Measurements from ENCODE around the gene GIPC3. TPM values are rescaled to one million over a fixed set of nuclear protein-coding genes. Genes with fewer than 3 reads are reported as not detected.

GIPC3 gene
- total and polyA plus RNA-seq, 2 of the 8 experiments (the other 6 are each of a cell fraction or from before 2014, with no cell fraction given) = 1.0 to 1.2 TPM

GRCh38 chr19:3549816-3550215, 35.5 kb upstream of the GIPC3 start:
- no peak overlapping the region for H4K91ac ChIP-seq (replicated peaks; ENCODE audit: insufficient read length, low read length)
- H2BK5ac ChIP-seq (ENCODE audit: low read depth, low read length) = no peak overlapping the region
- H2BK15ac ChIP-seq (ENCODE audit: low read length) = no peak overlapping the region
- FAIRE-seq (no peak), DNase-seq (ENCODE audit: low read depth in 1 of 2, low spot score in 2 of 2) (no peak)
- H3K14ac ChIP-seq (ENCODE audit: insufficient read length) = no peak overlapping the region
- H3K4me2 ChIP-seq (ENCODE audit: insufficient read depth in 1 of 2, low read depth in 2 of 2, low read length in 2 of 2) = no peak overlapping the region
- H3K27me3 ChIP-seq (replicated peaks in 1 of 4; ENCODE audit: control insufficient read depth in 3 of 4, extremely low read depth in 1 of 4, insufficient read depth in 3 of 4, low read length in 3 of 4) = no peaks in the 10 kb centered on the region; a peak in 1 of 7 replicates
- H2BK120ac ChIP-seq (replicated peaks; ENCODE audit: low read depth, low read length) = no peak overlapping the region
- 88% methylated on average over 10 of the region's 10 CpGs; no CpG with 5 or more reads in 1 of the 2 experiments for WGBS, 2 experiments (ENCODE audit: extremely low coverage in 1 of 2, insufficient coverage in 1 of 2, insufficient read length in 1 of 2, insufficient replicate concordance in 2 of 2, low coverage in 1 of 2, low lambda C conversion rate in 2 of 2, missing lambda C conversion rate in 1 of 2)
- no peak overlapping the region for H3K27ac ChIP-seq (ENCODE audit: low read depth, low read length)
- ChIA-PET POLR2A (ENCODE audit: partially characterized antibody) (no interaction called here), CTCF (ENCODE audit: partially characterized antibody) (interaction anchor here (1.2 to 7.5 kb wide), 4 partner anchors 16 to 66 kb away, joined by 4 to 54 read pairs (median 4); no protein-coding TSS in a partner anchor)
- TF ChIP-seq SIX5 (IDR thresholded peaks at IDR 0.05; ENCODE audit: low read depth, low read length) = no peak
- no peak for TF ChIP-seq CTBP2 (IDR thresholded peaks at IDR 0.05; ENCODE audit: borderline replicate concordance, insufficient read depth, insufficient read length, low read length)
- no peak for TF ChIP-seq MAFK (IDR thresholded peaks at IDR 0.05; ENCODE audit: low read depth, low read length)
- no peak for TF ChIP-seq YY1 (IDR thresholded peaks at IDR 0.05; ENCODE audit: low read depth, low read length)
- TF ChIP-seq CREB1 (IDR thresholded peaks at IDR 0.05) = no peak
- TF ChIP-seq ASH2L (IDR thresholded peaks at IDR 0.05; ENCODE audit: low read length) = no peak
- H3K23me2 ChIP-seq (ENCODE audit: low read depth, low read length) = no peaks in the 10 kb centered on the region
- no peak overlapping the region for H4K8ac ChIP-seq (ENCODE audit: extremely low read depth, insufficient read depth, low read length)
- H2BK12ac ChIP-seq (ENCODE audit: low read depth, low read length) = no peak overlapping the region
- H3K4ac ChIP-seq (replicated peaks; ENCODE audit: insufficient read length, low read depth, low read length) = no peak overlapping the region
- no peak overlapping the region for H3K9ac ChIP-seq (replicated peaks in 1 of 4; ENCODE audit: extremely low read depth in 1 of 4, low read depth in 3 of 4, low read length in 3 of 4)
- H3K56ac ChIP-seq (replicated peaks; ENCODE audit: insufficient read length, low read depth, low read length) = no peak overlapping the region
- H2AK5ac ChIP-seq (ENCODE audit: low read depth, low read length) = no peak overlapping the region
- no peak overlapping the region for H4K5ac ChIP-seq (ENCODE audit: insufficient read length, low read depth, low read length)
- peaks cover 8 to 28% of the 10 kb centered on the region in 2 experiments for H4K20me1 ChIP-seq (replicated peaks in 1 of 2; ENCODE audit: control insufficient read depth in 1 of 2, insufficient read depth in 2 of 2, low read length in 2 of 2)
- no peaks in the 10 kb centered on the region for H3K79me2 ChIP-seq (ENCODE audit: control insufficient read depth in 1 of 2, insufficient read depth in 2 of 2, low read length in 2 of 2)
- peaks cover 2% of the 10 kb centered on the region; the same call in 1 of the 2 replicates for H3K79me1 ChIP-seq (ENCODE audit: low read depth, low read length)
- no peak overlapping the region for H2BK20ac ChIP-seq (ENCODE audit: low read length)
- no peaks in the 10 kb centered on the region for H3K9me3 ChIP-seq (ENCODE audit: insufficient read depth in 2 of 2, low read depth in 1 of 2, low read length in 1 of 2)
- peaks cover 0 to 5% (median 1%) of the 10 kb centered on the region in 4 experiments; a peak in 1 of 8 replicates for H3K36me3 ChIP-seq (ENCODE audit: control insufficient read depth in 2 of 4, insufficient read depth in 4 of 4, low read length in 3 of 4)
- no peak overlapping the region for H3K23ac ChIP-seq (ENCODE audit: insufficient read length)
- no peak overlapping the region for H2AFZ ChIP-seq (ENCODE audit: low read length)
- no peak overlapping the region for H3K4me3 ChIP-seq (ENCODE audit: extremely low read depth in 1 of 4, insufficient read depth in 2 of 4, low read depth in 3 of 4, low read length in 4 of 4)
- H3K4me1 ChIP-seq (replicated peaks in 1 of 4; ENCODE audit: control insufficient read depth in 3 of 4, insufficient read depth in 4 of 4, low read length in 3 of 4) = no peaks in the 10 kb centered on the region
- no peak overlapping the region for H3K18ac ChIP-seq (ENCODE audit: extremely low read depth, low read length)
